NCI-H2107 treated with DMSO at 0.1 percent for 48 hours (cell line): ENCODE measurements around the gene C1RL.

Experiments
- DNase-seq: peaks from one replicate; lab custom pipeline; 2025; ENCODE audit not compliant: unreplicated experiment; lab: John Stamatoyannopoulos, UW

C1RL gene

GRCh38 chr12:7108796-7109571, at the start of gene C1RL:
Gene C1RL (minus strand): TSS chr12:7109214. CDS start chr12:7109180, 34 bp downstream.
- DNase-seq: peak; percentile 78

GRCh38 chr12:7157391-7157790, 48.4 kb upstream of the C1RL start:
- no peak for DNase-seq

GRCh38 chr12:7156259-7157197, 47.5 kb upstream of the C1RL start:
- no peak for DNase-seq

- DNase-seq: peak; percentile 31
Observed at GRCh38 chr12:7155471-7156034, 46.5 kb upstream of the C1RL start.

- DNase-seq: no peak
Observed at GRCh38 chr12:7154901-7155470, 46.0 kb upstream of the C1RL start.

GRCh38 chr12:7154042-7154441, 45.0 kb upstream of the C1RL start:
- peak; percentile 89 for DNase-seq

GRCh38 chr12:7152818-7153217, 43.8 kb upstream of the C1RL start:
- no peak for DNase-seq

- DNase-seq: no peak
Observed at GRCh38 chr12:7151532-7151931, 42.5 kb upstream of the C1RL start.

- DNase-seq: no peak
Observed at GRCh38 chr12:7150841-7151240, 41.8 kb upstream of the C1RL start.

GRCh38 chr12:7150356-7150755, 41.3 kb upstream of the C1RL start:
- no peak for DNase-seq

- DNase-seq: no peak
Observed at GRCh38 chr12:7146906-7147305, 37.9 kb upstream of the C1RL start.

- no peak for DNase-seq
Observed at GRCh38 chr12:7146228-7146627, 37.2 kb upstream of the C1RL start.

- no peak for DNase-seq
Observed at GRCh38 chr12:7145671-7146070, 36.7 kb upstream of the C1RL start.

- DNase-seq: peak; percentile 35
Observed at GRCh38 chr12:7144414-7145120, 35.6 kb upstream of the C1RL start.

GRCh38 chr12:7143564-7143963, 34.5 kb upstream of the C1RL start:
- DNase-seq: no peak

GRCh38 chr12:7142809-7143465, 33.9 kb upstream of the C1RL start:
- no peak for DNase-seq

- DNase-seq: peak; percentile 25
Observed at GRCh38 chr12:7142056-7142644, 33.1 kb upstream of the C1RL start.

- no peak for DNase-seq
Observed at GRCh38 chr12:7141351-7142005, 32.5 kb upstream of the C1RL start.

GRCh38 chr12:7139200-7139599, 30.2 kb upstream of the C1RL start:
- no peak for DNase-seq
